Measurements from ENCODE around the gene ARID3A.

The ARID3A gene

GRCh38 chr19:1013218-1013617 lies 87.4 kb downstream of the ARID3A start:
- Histone ChIP-seq H3K9ac (ENCODE audit: low read length) (no peak overlapping the region), H3K4me3 (ENCODE audit: low read depth, low read length) (no peak overlapping the region), H3K27me3 (ENCODE audit: control insufficient read depth, insufficient read depth, low read length) (no peaks in the 10 kb centered on the region), H3K27ac (ENCODE audit: low read depth, low read length) (no peak overlapping the region), H3K9me3 (ENCODE audit: control insufficient read depth, insufficient read depth, low read depth, low read length) (no peaks in the 10 kb centered on the region), H3K4me1 (ENCODE audit: control insufficient read depth, insufficient read depth, low read length) (peaks cover 27% of the 10 kb centered on the region), H3K36me3 (ENCODE audit: control insufficient read depth, insufficient read depth, low read length) (peaks cover 49% of the 10 kb centered on the region)

DNA sequence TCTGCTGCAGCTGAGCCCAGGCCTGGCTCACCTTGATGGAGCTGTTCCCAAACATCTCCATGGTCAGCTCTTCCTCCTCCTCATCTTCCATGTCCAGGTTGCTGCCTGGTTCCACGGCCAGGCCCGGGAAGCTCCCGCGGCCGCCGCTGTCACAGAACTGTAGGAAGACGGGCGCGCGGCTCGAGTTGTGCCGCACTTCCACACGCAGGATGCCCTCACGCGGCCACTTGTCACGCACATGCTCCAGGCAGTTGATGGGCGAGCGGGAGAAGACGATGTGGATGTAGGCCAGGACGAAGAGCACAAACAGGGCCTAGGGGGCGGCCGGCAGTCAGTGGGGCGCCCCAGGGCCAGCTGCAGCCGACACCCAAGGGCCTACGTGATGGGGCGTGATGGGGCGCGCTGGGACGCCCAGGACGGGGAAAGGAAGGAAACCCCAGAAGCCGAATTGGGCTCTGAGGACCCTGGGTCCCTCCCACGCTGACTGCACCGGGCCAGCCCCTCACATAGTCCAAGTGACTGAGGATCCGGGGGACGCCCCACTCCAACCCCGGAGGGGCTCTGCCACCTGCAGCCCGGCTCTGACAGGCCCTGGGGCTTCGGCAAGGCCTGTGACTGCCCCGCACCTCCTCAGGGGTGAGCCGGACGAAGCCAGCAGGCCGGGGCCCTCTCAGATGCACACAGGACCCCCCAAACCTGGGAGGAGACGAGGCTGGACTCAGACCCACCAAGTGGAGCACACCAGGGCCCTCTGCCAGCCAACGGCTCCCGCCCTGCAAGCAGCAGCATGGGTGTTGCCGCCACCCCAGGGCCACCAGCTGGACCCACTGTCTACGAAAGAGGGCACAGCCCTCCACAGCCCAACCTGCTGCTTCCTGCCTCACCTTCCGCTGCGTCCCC lies 88.6 kb downstream of the ARID3A start:
- Histone ChIP-seq H3K9me3 (ENCODE audit: control insufficient read depth, insufficient read depth, low read depth, low read length) (no peaks in the 10 kb centered on the region), H3K4me1 (ENCODE audit: control insufficient read depth, insufficient read depth, low read length) (peaks cover 35% of the 10 kb centered on the region), H3K9ac (ENCODE audit: low read length) (no peak overlapping the region), H3K4me3 (ENCODE audit: low read depth, low read length) (no peak overlapping the region), H3K27me3 (ENCODE audit: control insufficient read depth, insufficient read depth, low read length) (no peaks in the 10 kb centered on the region), H3K27ac (ENCODE audit: low read depth, low read length) (peak overlapping the region; percentile 50; the same call in 1 of the 2 replicates), H3K36me3 (ENCODE audit: control insufficient read depth, insufficient read depth, low read length) (peaks cover 42% of the 10 kb centered on the region)

- H3K4me3 ChIP-seq (ENCODE audit: low read depth, low read length) = no peak overlapping the region; the same call in 1 of the 2 replicates
- no peaks in the 10 kb centered on the region for H3K27me3 ChIP-seq (ENCODE audit: control insufficient read depth, insufficient read depth, low read length)
- no peaks in the 10 kb centered on the region for H3K9me3 ChIP-seq (ENCODE audit: control insufficient read depth, insufficient read depth, low read depth, low read length)
- H3K4me1 ChIP-seq (ENCODE audit: control insufficient read depth, insufficient read depth, low read length) = peaks cover 40% of the 10 kb centered on the region
- peaks cover 35% of the 10 kb centered on the region for H3K36me3 ChIP-seq (ENCODE audit: control insufficient read depth, insufficient read depth, low read length)
- peak overlapping the region; percentile 50; the same call in 1 of the 2 replicates for H3K27ac ChIP-seq (ENCODE audit: low read depth, low read length)
- peak overlapping the region; percentile 52 for H3K9ac ChIP-seq (ENCODE audit: low read length)
These were observed 89.4 kb downstream of the ARID3A start for GRCh38 chr19:1015061-1015781.

DNA sequence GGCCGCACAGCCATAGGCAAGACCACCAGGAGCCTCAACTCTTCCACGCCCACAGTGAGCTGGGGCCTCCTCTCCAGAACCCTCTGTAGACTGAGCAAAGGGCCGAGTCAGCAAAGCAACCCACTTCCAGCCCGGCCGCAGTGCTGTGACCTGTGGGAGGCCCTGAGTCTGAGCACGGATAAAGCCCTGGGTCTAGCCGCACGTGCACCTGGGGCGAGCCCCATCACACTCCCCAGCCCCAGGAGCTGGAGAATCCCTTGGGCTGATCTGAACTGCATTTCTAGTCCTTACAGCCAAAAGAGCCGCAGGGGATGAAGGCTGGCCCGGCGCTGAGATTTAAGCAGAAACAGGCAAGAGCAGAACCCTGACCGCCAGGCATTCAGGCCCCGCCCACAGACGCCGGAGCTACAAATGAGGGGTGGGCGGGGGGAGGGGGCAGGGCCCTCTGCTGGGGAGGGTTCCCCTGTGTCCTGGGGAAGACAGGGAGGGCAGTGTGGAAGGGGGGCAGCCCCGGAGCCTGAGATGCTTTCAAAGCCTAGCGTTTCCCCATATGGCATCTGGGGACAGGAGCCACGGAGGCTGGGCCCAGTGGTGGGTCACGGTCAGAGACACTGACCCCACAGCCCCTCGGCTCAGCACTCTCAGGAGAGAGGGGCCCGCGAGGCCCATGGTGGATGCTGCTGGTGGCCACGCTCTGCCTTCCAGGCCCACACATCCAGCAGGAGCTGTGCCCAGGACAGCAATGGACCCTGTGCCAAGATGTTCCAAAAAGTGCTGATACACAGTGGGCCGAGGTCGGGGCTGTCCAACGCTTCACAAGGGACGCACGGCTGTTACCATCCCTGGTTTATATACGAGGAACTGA lies 90.2 kb downstream of the ARID3A start:
- Histone ChIP-seq H3K9ac (ENCODE audit: low read length) (peak overlapping the region; percentile 52), H3K4me3 (ENCODE audit: low read depth, low read length) (peak overlapping the region; percentile 32), H3K27ac (ENCODE audit: low read depth, low read length) (0 out of 2 replicates have a peak overlapping the region, but pooled peaks have one; percentile 50), H3K4me1 (ENCODE audit: control insufficient read depth, insufficient read depth, low read length) (peaks cover 40% of the 10 kb centered on the region), H3K36me3 (ENCODE audit: control insufficient read depth, insufficient read depth, low read length) (peaks cover 29% of the 10 kb centered on the region), H3K9me3 (ENCODE audit: control insufficient read depth, insufficient read depth, low read depth, low read length) (no peaks in the 10 kb centered on the region), H3K27me3 (ENCODE audit: control insufficient read depth, insufficient read depth, low read length) (no peaks in the 10 kb centered on the region)

DNA sequence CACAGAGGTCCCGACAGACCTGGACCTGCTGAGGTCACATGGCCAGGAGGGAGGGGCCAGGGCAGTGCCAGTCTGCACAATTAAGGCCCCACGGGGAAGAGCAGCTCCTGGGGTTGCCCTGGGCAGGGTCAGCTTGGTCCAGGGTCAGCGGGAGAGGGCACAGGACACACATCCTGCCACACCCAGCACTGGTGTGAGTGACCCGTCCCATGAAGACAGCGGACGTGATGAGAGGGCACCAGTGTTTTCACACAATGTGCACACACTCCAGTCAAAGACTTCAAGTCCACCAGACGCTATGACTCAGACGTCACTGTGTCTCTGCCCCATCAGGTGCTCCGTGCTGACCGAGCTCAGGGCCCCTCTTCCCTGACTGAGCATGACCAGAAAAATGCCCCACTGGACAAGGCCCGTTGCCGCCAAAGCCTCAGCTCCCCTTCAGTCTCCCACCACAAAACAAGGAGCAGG lies 90.8 kb downstream of the ARID3A start:
- peak overlapping the region; percentile 22 for H3K9ac ChIP-seq (ENCODE audit: low read length)
- no peaks in the 10 kb centered on the region for H3K9me3 ChIP-seq (ENCODE audit: control insufficient read depth, insufficient read depth, low read depth, low read length)
- H3K4me1 ChIP-seq (ENCODE audit: control insufficient read depth, insufficient read depth, low read length) = peaks cover 40% of the 10 kb centered on the region
- peak overlapping the region; percentile 2; the same call in 1 of the 2 replicates for H3K4me3 ChIP-seq (ENCODE audit: low read depth, low read length)
- no peak overlapping the region for H3K27ac ChIP-seq (ENCODE audit: low read depth, low read length)
- H3K27me3 ChIP-seq (ENCODE audit: control insufficient read depth, insufficient read depth, low read length) = no peaks in the 10 kb centered on the region
- H3K36me3 ChIP-seq (ENCODE audit: control insufficient read depth, insufficient read depth, low read length) = peaks cover 26% of the 10 kb centered on the region

DNA sequence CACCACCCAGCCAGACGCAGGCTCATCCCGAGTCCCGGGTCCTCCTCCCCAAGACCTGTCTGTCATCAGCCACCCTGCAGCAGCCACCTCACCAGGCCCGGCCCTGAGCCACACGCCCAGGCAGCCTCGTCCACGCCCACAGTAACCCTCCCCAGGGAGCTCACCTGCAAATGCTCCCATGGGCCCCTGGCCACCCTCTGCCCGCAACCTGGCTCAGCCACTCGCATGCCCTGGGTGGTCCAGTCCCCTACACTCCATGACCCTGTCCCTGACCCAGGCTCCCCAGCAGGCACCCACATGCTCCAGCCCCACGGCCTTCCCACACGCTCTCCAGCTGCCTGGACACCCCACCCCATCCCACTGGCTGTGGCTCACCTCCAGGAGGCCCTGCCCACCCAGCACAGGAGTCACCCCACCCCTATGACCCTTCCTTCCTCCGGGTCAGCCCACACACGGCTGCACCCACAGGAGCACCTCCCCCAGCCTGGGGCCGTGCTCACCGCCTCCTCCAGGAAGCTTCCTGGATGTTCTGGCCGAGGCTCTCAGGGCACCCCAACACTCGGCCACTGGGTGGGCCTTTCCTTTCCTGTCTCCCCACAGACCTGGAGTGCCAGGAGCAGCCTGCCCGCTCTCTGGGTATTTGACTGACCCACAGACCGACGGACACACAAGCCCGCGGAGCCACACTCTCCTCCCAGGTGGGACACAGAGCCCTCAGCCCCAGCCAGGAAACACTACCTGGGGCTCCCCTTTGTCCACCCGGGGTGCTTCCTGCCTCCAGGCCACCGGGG lies 91.5 kb downstream of the ARID3A start:
- no peaks in the 10 kb centered on the region for H3K9me3 ChIP-seq (ENCODE audit: control insufficient read depth, insufficient read depth, low read depth, low read length)
- H3K9ac ChIP-seq (ENCODE audit: low read length) = no peak overlapping the region
- H3K27me3 ChIP-seq (ENCODE audit: control insufficient read depth, insufficient read depth, low read length) = no peaks in the 10 kb centered on the region
- H3K36me3 ChIP-seq (ENCODE audit: control insufficient read depth, insufficient read depth, low read length) = peaks cover 20% of the 10 kb centered on the region
- H3K4me1 ChIP-seq (ENCODE audit: control insufficient read depth, insufficient read depth, low read length) = peaks cover 40% of the 10 kb centered on the region
- H3K27ac ChIP-seq (ENCODE audit: low read depth, low read length) = peak overlapping the region; percentile 41; the same call in 1 of the 2 replicates
- no peak overlapping the region for H3K4me3 ChIP-seq (ENCODE audit: low read depth, low read length)

GRCh38 chr19:1017906-1018305 lies 92.1 kb downstream of the ARID3A start:
- Histone ChIP-seq H3K27me3 (ENCODE audit: control insufficient read depth, insufficient read depth, low read length) (no peaks in the 10 kb centered on the region), H3K9me3 (ENCODE audit: control insufficient read depth, insufficient read depth, low read depth, low read length) (no peaks in the 10 kb centered on the region), H3K36me3 (ENCODE audit: control insufficient read depth, insufficient read depth, low read length) (peaks cover 15% of the 10 kb centered on the region), H3K4me3 (ENCODE audit: low read depth, low read length) (no peak overlapping the region), H3K4me1 (ENCODE audit: control insufficient read depth, insufficient read depth, low read length) (peaks cover 40% of the 10 kb centered on the region), H3K27ac (ENCODE audit: low read depth, low read length) (0 out of 2 replicates have a peak overlapping the region, but pooled peaks have one; percentile 41), H3K9ac (ENCODE audit: low read length) (no peak overlapping the region)

DNA sequence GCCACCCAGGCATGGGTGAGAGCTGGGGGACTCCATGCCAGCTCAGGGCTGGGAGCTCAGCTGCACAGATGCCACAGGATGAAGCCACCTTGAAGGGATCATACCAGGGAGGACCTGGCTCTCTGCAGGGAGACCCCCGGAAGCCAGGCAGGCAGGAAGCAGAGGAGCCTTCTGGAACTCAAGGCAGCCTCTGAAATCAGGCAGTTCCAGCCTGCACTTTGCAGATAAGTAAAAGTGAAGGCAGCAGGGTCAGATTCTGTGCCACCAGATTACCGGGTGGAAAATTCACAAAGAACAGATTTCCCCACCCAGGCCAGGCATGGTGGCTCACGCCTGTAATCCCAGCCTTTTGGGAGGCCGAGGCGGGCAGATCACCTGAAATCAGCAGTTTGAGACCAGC lies 92.6 kb downstream of the ARID3A start:
- H3K27ac ChIP-seq (ENCODE audit: low read depth, low read length) = 0 out of 2 replicates have a peak overlapping the region, but pooled peaks have one; percentile 14
- peaks cover 40% of the 10 kb centered on the region for H3K4me1 ChIP-seq (ENCODE audit: control insufficient read depth, insufficient read depth, low read length)
- no peaks in the 10 kb centered on the region for H3K27me3 ChIP-seq (ENCODE audit: control insufficient read depth, insufficient read depth, low read length)
- H3K9me3 ChIP-seq (ENCODE audit: control insufficient read depth, insufficient read depth, low read depth, low read length) = no peaks in the 10 kb centered on the region
- no peak overlapping the region for H3K4me3 ChIP-seq (ENCODE audit: low read depth, low read length)
- H3K36me3 ChIP-seq (ENCODE audit: control insufficient read depth, insufficient read depth, low read length) = peaks cover 10% of the 10 kb centered on the region
- H3K9ac ChIP-seq (ENCODE audit: low read length) = no peak overlapping the region

DNA sequence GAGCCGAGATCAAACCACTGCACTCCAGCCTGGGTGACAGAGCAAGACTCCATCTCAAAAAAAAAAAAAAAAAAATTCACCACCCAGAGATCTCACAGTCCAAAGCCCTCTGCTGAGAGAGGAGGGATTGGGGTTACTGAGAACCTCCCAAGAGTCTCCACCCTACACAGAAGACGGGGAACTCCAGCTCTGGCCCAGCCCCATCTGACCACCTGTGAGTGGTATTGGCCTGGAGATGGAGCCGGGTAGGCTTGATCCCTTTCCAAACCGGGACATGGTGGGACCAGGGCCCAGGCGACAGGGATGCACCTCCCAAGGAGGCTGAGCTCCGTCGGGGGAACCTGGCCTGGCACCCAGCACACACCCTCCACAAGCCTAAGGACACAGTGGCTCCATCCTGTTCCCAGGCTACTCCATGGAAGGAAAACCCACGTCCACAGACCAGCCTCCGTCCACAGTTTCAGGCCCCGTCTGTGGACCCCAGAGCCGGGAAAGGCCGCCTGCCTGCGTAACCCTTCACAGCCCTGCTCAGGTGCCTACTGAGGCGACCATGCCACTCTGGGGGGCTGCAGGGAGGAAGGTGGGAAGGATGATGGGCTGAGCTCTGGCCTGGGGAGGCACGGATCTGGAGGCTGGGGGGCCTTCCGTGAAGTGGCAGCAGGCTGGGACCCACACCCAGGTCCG lies 93.2 kb downstream of the ARID3A start:
- Histone ChIP-seq H3K36me3 (ENCODE audit: control insufficient read depth, insufficient read depth, low read length) (peaks cover 3% of the 10 kb centered on the region), H3K4me1 (ENCODE audit: control insufficient read depth, insufficient read depth, low read length) (peaks cover 40% of the 10 kb centered on the region), H3K4me3 (ENCODE audit: low read depth, low read length) (peak overlapping the region; percentile 95), H3K27me3 (ENCODE audit: control insufficient read depth, insufficient read depth, low read length) (no peaks in the 10 kb centered on the region), H3K27ac (ENCODE audit: low read depth, low read length) (no peak overlapping the region), H3K9ac (ENCODE audit: low read length) (peak overlapping the region; percentile 91), H3K9me3 (ENCODE audit: control insufficient read depth, insufficient read depth, low read depth, low read length) (no peaks in the 10 kb centered on the region)
